Kidney epithelial cell (primary cell): Measurements from ENCODE around the gene TPM1. TPM values are rescaled to one million over a fixed set of nuclear protein-coding genes. Genes with fewer than 3 reads are reported as not detected.

Source experiments
- DNase-seq: peaks from one replicate; pipeline ENCODE4 v3.0.0-alpha.2; 2010; ENCODE audit warnings: low read depth
- H3K27me3 ChIP-seq: 2 replicates; pipeline ENCODE4 v1.6.0; 2011; ENCODE audit warnings: low read length; ENCODE audit not compliant: control insufficient read depth, insufficient read depth
- H3K36me3 ChIP-seq: 2 replicates; pipeline ENCODE4 v1.5.1; 2011; ENCODE audit warnings: low read length; ENCODE audit not compliant: control insufficient read depth, insufficient read depth
- H3K4me3 ChIP-seq: 2 replicates; pipeline ENCODE4 v1.5.1; 2011; ENCODE audit warnings: low read depth, mild to moderate bottlenecking, control low read depth, low read length
- CTCF ChIP-seq: IDR thresholded peaks from 2 replicates; pipeline ENCODE4 v1.5.1; 2011; ENCODE audit warnings: mild to moderate bottlenecking, moderate library complexity, low read length, control low read depth, inconsistent platforms; ENCODE audit not compliant: insufficient read depth, poor library complexity, severe bottlenecking
- total RNA-seq: library from RNA; depleted of rRNA; stranded (reverse); fragments of >200 nt; gene quantifications from 2 replicates; pipeline ENCODE4 v1.2.3, GENCODE V29; 2015

TPM1 gene
- total RNA-seq, 1 donor from 2014 or later: 847 TPM

DNA sequence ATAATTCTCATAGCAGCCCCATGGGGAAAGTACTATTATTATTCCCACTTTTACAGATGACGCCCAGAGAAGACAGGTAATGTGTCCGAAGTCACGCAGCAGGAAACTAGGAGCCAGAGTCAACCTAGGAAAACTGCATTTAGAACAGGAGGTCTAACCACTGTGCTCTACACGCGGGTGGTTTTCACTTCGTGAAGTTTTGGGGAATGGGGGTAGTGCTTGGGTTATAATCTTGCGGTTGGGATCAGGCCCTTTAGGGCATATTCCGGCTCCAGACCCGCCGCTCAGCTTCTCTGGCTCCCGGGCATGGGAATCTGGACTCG is 5.2 kb downstream of the TPM1 start:
- TF ChIP-seq CTCF: no peak
- no peak for DNase-seq
- Histone ChIP-seq H3K36me3 (peaks cover 3% of the 10 kb centered on the region), H3K4me3 (peak overlapping the region; percentile 87), H3K27me3 (no peaks in the 10 kb centered on the region)

GRCh38 chr15:63048115-63048775 is 5.7 kb downstream of the TPM1 start:
- no peaks in the 10 kb centered on the region for H3K27me3 ChIP-seq
- no peak for DNase-seq
- TF ChIP-seq CTCF: peak; percentile 96
- H3K36me3 ChIP-seq: peaks cover 3% of the 10 kb centered on the region
- H3K4me3 ChIP-seq: peak overlapping the region; percentile 87

DNA sequence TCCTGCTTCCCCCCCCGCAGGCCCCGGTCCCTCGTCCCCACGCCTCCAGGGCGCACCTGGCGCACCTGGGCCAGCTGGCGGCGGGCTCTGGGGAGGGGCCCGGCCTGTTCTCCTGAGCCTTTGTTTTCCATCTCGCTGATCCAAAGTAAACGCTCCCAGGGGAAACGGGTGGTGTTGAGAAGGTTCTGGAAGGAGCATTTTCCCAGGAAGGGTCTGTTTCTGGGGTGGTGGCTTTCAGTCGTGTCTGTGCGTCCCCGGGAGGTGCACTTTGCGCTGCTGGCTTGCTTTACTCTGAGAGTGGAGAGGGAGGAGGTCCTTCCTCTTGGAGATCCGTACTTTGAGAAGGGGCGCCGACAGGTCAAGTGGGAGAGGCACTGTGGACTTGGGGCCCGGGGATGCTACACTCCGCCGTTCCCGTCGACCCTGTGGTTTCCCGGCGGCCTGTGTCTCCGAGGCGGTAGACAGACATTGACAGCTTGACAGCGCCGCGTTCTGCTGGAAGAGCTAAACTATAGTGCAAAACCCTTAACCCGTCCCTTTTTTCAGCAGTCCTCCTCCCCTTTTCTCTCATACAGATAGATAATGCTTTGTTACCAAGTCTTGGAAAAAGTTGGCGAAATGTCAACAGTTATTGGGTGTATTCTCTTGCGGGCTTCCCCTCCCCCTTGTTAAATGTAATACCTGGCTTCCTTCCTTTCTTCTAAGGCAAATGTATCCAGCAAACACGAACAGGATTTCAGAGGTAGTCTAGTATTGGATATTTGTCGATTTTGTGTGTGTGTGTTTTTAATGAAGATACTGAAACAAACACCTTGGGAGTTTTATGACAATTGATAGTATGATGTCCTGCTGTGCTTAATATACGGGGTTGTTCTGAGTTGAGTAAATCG is 6.5 kb downstream of the TPM1 start:
- Histone ChIP-seq H3K27me3 (no peaks in the 10 kb centered on the region), H3K4me3 (peak overlapping the region; percentile 87), H3K36me3 (peaks cover 1% of the 10 kb centered on the region)
- TF ChIP-seq CTCF: no peak
- DNase-seq: no peak

GRCh38 chr15:63049783-63050371 is 7.3 kb downstream of the TPM1 start:
- no peak for DNase-seq
- Histone ChIP-seq H3K4me3 (peak overlapping the region; percentile 87), H3K27me3 (no peaks in the 10 kb centered on the region), H3K36me3 (peaks cover 1% of the 10 kb centered on the region)
- no peak for TF ChIP-seq CTCF

DNA sequence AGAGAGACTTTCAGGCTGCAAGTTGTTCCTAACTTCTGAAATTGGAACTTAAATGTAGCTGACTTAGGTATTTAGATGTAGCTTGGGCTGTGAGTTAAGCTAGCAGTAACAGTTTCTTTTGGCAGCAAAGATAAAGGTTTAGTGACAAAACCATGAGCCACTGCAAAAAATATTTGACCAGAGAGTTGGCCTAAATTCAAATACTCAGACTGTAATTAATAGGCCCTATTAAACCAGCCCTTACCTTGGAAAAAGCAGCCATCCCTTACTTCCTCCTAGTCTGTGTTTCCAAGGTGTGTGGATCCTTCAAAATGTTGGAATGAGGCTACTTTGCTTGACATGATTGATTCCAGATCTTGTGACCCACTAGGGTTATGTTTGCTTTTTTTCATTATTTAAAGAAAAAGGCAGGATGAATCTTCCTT is 8.2 kb downstream of the TPM1 start:
- no peak for DNase-seq
- no peak overlapping the region for H3K4me3 ChIP-seq

More for the DNA sequence above, 8.2 kb downstream of the TPM1 start:
- peaks cover 1% of the 10 kb centered on the region for H3K36me3 ChIP-seq
- TF ChIP-seq CTCF: no peak
- H3K27me3 ChIP-seq: no peaks in the 10 kb centered on the region
